PC-9 (cell line): ENCODE data around the gene ARNT2. TPM values are rescaled to one million over a fixed set of nuclear protein-coding genes. Genes with fewer than 3 reads are reported as not detected.

Experiments
- BruUV-seq: library from RNA; stranded (reverse); fragments of 400-500 nt; replicated peaks from 2 replicates; lab custom pipeline; 2021; lab: Mats Ljungman, UMichigan
- CTCF ChIA-PET: fragments of 300-600 bp; sonication (Branson Sonifier 250); formaldehyde crosslinking; loops from one replicate; lab custom pipeline; 2022; ENCODE audit warnings: antibody characterized with exemption; lab: Charles Lee
- POLR2A ChIA-PET: fragments of 300-600 bp; sonication (Branson Sonifier 250); formaldehyde crosslinking; loops from one replicate; lab custom pipeline; 2022; ENCODE audit warnings: antibody characterized with exemption; ENCODE audit not compliant: unreplicated experiment; lab: Charles Lee
- DNase-seq, 2 experiments: peaks; one replicate each; pipeline versions ENCODE4 v3.0.0 to v3.0.0-alpha.2; 2015 to 2022; ENCODE audit warnings: mixed read lengths in 1 of 2
- H2AFZ ChIP-seq: fragments of 200-600 bp; sonication (generic); 2 replicates; pipeline ENCODE4 v1.8.1; 2017; ENCODE audit warnings: antibody characterized with exemption
- H3F3A ChIP-seq: fragments of 200-600 bp; sonication (generic); 2 replicates; pipeline ENCODE4 v1.8.1; 2017; ENCODE audit warnings: antibody characterized with exemption, mild to moderate bottlenecking, low read depth; ENCODE audit not compliant: insufficient read depth
- H3K27ac ChIP-seq: fragments of 200-600 bp; sonication (generic); 2 replicates; pipeline ENCODE4 v1.6.1; 2016; ENCODE audit warnings: mixed run types
- H3K27me3 ChIP-seq: fragments of 200-600 bp; sonication (generic); 2 replicates; pipeline ENCODE4 v1.6.1; 2016; ENCODE audit warnings: low read depth, mixed run types; ENCODE audit not compliant: insufficient read depth
- H3K36me3 ChIP-seq: fragments of 200-600 bp; sonication (generic); 2 replicates; pipeline ENCODE4 v1.6.1; 2016; ENCODE audit warnings: low read depth, mixed run types
- H3K4me1 ChIP-seq: fragments of 200-600 bp; sonication (generic); replicated peaks from 2 replicates; pipeline ENCODE4 v1.6.1; 2016; ENCODE audit warnings: mixed run types; ENCODE audit not compliant: insufficient read depth
- H3K4me2 ChIP-seq: fragments of 200-600 bp; sonication (generic); 2 replicates; pipeline ENCODE4 v1.6.1; 2017; ENCODE audit warnings: mixed run types
- H3K4me3 ChIP-seq: fragments of 200-600 bp; sonication (generic); 2 replicates; pipeline ENCODE4 v1.6.1; 2016; ENCODE audit warnings: mixed run types
- H3K79me2 ChIP-seq: fragments of 200-600 bp; sonication (generic); 2 replicates; pipeline ENCODE4 v1.6.1; 2017; ENCODE audit warnings: low read depth, mixed run types
- H3K9me2 ChIP-seq: fragments of 200-600 bp; sonication (generic); 2 replicates; pipeline ENCODE4 v1.8.1; 2017; ENCODE audit warnings: mild to moderate bottlenecking; ENCODE audit not compliant: insufficient read depth
- H3K9me3 ChIP-seq: fragments of 200-600 bp; sonication (generic); 2 replicates; pipeline ENCODE4 v1.8.1; 2016; ENCODE audit warnings: low read depth; ENCODE audit not compliant: insufficient read depth
- H4K20me1 ChIP-seq: fragments of 200-600 bp; sonication (generic); 2 replicates; pipeline ENCODE4 v1.8.1; 2017; ENCODE audit not compliant: insufficient read depth
- EZH2 ChIP-seq: fragments of 200-600 bp; sonication (generic); IDR thresholded peaks from 2 replicates; pipeline ENCODE4 v1.8.0; 2017; ENCODE audit warnings: antibody characterized with exemption, low read depth
- intact Hi-C: fragments of 100-400 bp; cut with micrococcal nuclease; formaldehyde crosslinking; loops from one replicate; pipeline ENCODE4 v1.10.0; 2022; ENCODE audit not compliant: unreplicated experiment
- total RNA-seq: library from RNA; stranded (reverse); gene quantifications from 2 replicates; pipeline ENCODE4 v1.2.3, GENCODE V29; 2021
- TF ChIP-seq, protein P1 (sequence below): fragments of 200-600 bp; sonication (generic); conservative IDR thresholded peaks from 2 replicates; pipeline ENCODE4 v1.6.1; 2017; ENCODE audit warnings: mixed run types, antibody characterized with exemption, mild to moderate bottlenecking, moderate library complexity

The ARNT2 gene
- total RNA-seq, 1 experiment from 2014 or later = 4.3 TPM

DNA sequence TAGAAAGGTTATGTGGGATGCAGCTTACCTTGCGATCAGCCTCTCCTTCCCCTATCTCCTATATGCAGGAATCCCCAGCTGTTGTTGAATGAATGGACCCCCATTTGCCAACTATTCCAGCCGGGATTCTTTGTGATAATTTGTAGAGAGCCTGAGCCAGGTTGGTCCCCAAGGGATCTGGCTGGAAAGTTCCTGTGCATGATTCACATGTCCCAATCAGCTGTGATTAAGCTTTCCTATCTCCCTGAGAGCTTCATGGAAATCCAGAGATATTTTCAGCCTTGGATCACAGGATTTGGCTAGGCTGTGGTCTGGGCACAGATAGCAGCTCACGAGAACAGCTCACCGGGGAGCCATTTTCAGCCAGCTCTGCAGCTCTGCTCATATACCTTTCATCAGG is 76.7 kb downstream of the ARNT2 start:
- POLR2A ChIA-PET = no interaction called here
- Histone ChIP-seq H3K79me2 (no peaks in the 10 kb centered on the region), H3K4me2 (no peak overlapping the region), H2AFZ (no peak overlapping the region), H3F3A (no peaks in the 10 kb centered on the region), H3K9me3 (no peaks in the 10 kb centered on the region), H4K20me1 (no peaks in the 10 kb centered on the region), H3K4me3 (no peak overlapping the region), H3K36me3 (no peaks in the 10 kb centered on the region), H3K27ac (no peak overlapping the region), H3K27me3 (no peaks in the 10 kb centered on the region), H3K4me1 (no peaks in the 10 kb centered on the region), H3K9me2 (no peaks in the 10 kb centered on the region)
- intact Hi-C loops = no loop called here
- CTCF ChIA-PET = no interaction called here
- no TSS peak for BruUV-seq
- TF ChIP-seq, protein P1, sequence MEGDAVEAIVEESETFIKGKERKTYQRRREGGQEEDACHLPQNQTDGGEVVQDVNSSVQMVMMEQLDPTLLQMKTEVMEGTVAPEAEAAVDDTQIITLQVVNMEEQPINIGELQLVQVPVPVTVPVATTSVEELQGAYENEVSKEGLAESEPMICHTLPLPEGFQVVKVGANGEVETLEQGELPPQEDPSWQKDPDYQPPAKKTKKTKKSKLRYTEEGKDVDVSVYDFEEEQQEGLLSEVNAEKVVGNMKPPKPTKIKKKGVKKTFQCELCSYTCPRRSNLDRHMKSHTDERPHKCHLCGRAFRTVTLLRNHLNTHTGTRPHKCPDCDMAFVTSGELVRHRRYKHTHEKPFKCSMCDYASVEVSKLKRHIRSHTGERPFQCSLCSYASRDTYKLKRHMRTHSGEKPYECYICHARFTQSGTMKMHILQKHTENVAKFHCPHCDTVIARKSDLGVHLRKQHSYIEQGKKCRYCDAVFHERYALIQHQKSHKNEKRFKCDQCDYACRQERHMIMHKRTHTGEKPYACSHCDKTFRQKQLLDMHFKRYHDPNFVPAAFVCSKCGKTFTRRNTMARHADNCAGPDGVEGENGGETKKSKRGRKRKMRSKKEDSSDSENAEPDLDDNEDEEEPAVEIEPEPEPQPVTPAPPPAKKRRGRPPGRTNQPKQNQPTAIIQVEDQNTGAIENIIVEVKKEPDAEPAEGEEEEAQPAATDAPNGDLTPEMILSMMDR = no peak
- no peak for TF ChIP-seq EZH2
- no peak for DNase-seq

DNA sequence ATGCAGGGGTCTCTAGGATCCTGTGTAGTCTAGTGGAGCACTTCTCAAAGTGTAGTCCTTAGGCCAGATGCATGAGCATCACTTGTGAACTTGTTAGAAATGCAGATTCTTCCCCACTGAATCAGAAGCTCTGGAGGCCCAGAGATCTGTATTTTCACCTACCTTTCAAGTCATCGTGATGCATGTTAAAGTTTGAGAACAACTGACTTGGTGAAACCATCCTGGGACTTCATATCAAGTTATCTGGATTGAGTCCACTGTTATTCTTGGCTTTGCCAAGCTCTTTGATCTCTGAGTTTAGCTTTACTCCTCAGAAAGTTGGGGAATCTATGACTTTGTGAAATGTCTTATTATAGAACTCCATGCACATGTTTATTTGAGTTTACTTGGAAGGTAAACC is 78.5 kb downstream of the ARNT2 start:
- Histone ChIP-seq H3K4me2 (no peak overlapping the region), H3K27me3 (no peaks in the 10 kb centered on the region), H3K27ac (no peak overlapping the region), H3K79me2 (no peaks in the 10 kb centered on the region), H3F3A (no peaks in the 10 kb centered on the region), H2AFZ (no peak overlapping the region), H3K36me3 (no peaks in the 10 kb centered on the region), H3K9me3 (no peaks in the 10 kb centered on the region), H3K9me2 (no peaks in the 10 kb centered on the region), H4K20me1 (no peaks in the 10 kb centered on the region), H3K4me3 (no peak overlapping the region), H3K4me1 (no peaks in the 10 kb centered on the region)
- no peak for DNase-seq
- TF ChIP-seq, protein P1 = no peak
- TF ChIP-seq EZH2 = no peak
- CTCF ChIA-PET = no interaction called here
- POLR2A ChIA-PET = no interaction called here
- no TSS peak for BruUV-seq
- intact Hi-C loops = no loop called here

DNA sequence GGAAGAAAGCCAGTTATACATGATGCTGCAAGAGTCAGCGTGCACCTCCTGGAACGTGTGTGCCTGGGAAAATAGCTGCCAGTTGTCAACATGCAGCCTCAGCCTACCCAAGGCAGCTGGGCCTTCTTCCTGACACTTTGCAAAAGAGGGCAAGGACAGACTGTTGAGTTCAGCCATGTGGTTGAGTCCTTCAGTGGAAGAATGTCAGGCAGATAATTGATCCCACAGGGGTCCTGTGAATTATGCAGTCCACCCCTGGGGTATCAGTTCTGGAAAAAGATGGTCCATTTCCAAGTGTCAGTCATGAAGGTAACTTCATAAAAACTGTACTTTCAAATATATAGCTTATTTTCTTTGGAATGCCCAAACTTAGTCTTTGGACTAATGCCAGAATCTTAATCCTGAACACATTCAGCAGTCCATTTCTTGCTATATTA is 79.6 kb downstream of the ARNT2 start:
- H3K79me2 ChIP-seq = no peaks in the 10 kb centered on the region
- H3K9me3 ChIP-seq = no peaks in the 10 kb centered on the region
- H3K4me2 ChIP-seq = no peak overlapping the region
- H3F3A ChIP-seq = no peaks in the 10 kb centered on the region
- H2AFZ ChIP-seq = no peak overlapping the region
- no peaks in the 10 kb centered on the region for H3K4me1 ChIP-seq
- BruUV-seq = no TSS peak
- POLR2A ChIA-PET = no interaction called here
- H3K4me3 ChIP-seq = no peak overlapping the region
- H3K9me2 ChIP-seq = no peaks in the 10 kb centered on the region
- no peak for DNase-seq
- CTCF ChIA-PET = no interaction called here
- H4K20me1 ChIP-seq = no peaks in the 10 kb centered on the region
- intact Hi-C loops = no loop called here
- no peak overlapping the region for H3K27ac ChIP-seq
- H3K36me3 ChIP-seq = no peaks in the 10 kb centered on the region
- TF ChIP-seq EZH2 = no peak
- TF ChIP-seq, protein P1 = no peak
- H3K27me3 ChIP-seq = no peaks in the 10 kb centered on the region
